GM19455 (cell line): ENCODE measurements around the gene LEPROT.
A peak's percentile ranks its signal among the peaks of the same experiment; 100 is the strongest.
"Not testable (repeated sequence)": the region's sequence is repeated elsewhere in the genome, so short reads cannot be mapped to it uniquely, and the experiment has no call there.

ENCODE experiments used
- ATAC-seq: cut with Tn5 transposase; IDR thresholded peaks from one replicate; pipeline ENCODE4 v1.9.1; 2021; ENCODE audit not compliant: unreplicated experiment

The LEPROT gene

GRCh38 chr1:65420590-65421350, at the start of gene LEPROT, which contains the start of gene LEPR:
Gene LEPROT (plus strand): TSS chr1:65420668. CDS start chr1:65420725, 57 bp downstream.
Gene LEPR (plus strand): TSS chr1:65420668. CDS start chr1:65565566, 144,898 bp downstream.
- ATAC-seq: peak; percentile 53

DNA sequence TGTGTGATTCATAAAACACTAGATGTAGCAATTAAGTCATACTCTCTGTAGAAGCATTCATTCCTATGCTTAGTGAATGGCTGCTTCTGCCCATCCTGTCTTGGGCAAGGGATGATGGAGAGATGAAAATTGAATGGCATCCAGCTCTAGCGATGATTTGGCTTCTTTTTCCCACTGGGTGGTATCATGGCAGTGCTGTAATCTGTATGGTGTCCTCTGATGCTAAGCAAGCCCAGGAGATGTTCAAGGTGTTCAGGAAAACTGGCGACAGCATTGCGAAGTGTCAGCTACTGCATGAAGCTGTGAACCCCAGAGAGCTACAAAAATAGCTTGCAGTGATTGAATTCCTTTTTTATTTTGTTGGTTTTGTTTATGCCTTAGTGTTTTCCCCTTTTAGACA, 48.9 kb upstream of the LEPROT start:
- ATAC-seq: no peak

- ATAC-seq: no peak
These were observed 47.9 kb upstream of the LEPROT start for GRCh38 chr1:65372557-65372956.

DNA sequence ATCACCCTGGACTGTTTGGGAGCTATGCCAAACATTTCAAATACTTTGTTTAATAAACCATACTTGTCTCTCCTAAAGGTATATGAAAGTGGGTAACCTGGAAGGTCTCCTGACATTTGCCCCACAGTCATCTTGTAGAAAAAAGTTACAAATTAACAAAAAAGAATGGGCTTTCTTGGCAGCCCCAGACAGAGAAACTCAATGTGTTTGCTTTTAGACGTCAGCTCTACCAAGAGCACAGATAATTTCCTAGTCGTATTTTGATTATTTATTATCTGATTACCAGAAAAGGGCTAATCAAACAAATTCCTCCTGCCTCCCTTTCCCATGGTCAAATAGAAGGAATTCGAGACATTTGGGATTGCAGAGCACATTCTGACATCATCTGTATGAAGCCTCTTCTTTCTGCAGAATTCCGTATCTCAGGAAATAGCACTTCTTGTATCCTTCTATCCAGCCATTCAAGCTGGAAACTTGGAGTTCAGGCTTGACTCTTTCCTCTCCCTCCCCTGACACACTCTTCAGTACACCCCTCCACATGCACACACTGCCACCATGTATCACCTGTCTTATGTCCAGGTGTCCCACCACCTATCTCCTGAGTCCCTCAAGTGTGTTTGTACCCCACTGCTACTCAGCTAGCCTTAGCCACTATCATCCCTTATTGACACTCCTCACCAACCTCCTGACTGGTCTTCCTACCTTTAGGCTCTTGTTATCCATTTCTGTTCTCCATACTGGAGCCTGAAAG, 42.8 kb upstream of the LEPROT start:
- ATAC-seq: no peak

- ATAC-seq: no peak
These were observed 42.1 kb upstream of the LEPROT start for GRCh38 chr1:65378247-65378946.

DNA sequence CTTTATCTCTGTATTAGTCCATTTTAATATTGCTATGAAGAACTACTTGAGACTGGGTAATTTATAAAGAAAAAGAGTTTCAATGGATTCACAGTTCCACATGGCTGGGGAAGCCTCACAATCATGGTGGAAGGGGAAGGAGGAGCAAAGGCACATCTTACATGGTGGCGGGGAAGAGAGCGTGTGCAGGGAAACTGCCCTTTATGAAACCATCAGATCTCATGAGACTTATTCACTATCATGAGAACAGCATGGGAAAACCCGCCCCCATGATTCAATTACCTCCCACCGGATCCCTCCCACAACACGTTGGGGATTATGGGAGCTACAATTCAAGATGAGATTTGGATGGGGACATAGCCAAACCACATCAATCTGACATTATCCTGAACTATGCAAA, 36.0 kb upstream of the LEPROT start:
- not testable (repeated sequence) for ATAC-seq

- no peak for ATAC-seq
These were observed 34.0 kb upstream of the LEPROT start for GRCh38 chr1:65386439-65386838.

DNA sequence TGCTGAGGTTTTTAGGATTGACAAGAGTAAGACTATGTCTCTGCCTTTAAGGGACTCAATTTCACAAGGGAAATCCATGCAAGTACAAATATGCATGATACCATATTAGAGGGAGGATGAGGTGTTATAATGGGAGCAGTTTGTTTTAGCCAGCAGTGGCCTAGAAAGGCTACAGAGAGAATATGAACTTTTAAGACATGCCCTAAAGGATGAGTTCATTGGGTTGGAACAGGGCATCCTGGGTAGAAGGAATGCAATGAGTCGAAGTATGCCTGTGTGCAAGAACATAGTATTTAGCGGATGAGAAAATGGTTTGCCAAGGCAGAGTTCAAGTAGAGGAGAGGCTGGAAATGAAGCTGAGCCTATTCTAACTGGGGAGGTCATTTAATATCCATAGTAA, 32.6 kb upstream of the LEPROT start:
- no peak for ATAC-seq

DNA sequence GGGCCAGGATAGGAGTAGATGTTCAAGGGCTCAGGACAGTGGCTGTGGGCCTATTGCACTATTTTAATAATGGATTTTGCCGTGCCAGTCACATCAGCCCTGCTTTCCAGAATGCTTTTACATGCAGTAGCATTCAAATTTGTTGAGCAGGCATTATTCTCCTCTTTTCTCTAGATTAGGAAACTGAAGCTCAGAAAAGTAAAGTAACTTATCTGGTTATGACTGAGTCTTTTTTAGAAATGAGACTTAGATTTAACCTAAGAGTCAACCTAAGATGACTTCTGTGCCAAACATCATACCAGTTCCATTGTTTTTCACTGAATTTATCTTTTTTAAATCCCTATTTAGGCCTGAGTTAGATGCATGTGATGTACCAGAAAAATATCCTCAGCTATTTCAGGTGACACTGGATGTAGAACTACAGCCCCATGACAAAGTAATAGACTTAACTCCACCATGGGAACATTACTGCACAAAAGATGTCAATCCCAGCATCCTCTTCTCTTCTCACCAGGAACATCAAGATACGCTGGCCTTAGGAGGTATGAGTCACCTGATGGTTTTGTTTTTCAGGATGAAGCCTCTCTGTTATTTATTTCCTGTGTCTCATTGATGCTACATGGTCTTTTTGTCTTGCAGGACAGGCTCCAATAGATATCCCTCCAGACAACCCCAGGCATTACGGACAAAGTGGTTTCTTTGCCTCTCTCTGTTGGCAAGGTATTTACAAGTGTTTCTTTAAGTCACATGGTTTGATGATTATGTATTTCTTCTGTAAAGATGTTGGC, 31.4 kb upstream of the LEPROT start:
- ATAC-seq: no peak

DNA sequence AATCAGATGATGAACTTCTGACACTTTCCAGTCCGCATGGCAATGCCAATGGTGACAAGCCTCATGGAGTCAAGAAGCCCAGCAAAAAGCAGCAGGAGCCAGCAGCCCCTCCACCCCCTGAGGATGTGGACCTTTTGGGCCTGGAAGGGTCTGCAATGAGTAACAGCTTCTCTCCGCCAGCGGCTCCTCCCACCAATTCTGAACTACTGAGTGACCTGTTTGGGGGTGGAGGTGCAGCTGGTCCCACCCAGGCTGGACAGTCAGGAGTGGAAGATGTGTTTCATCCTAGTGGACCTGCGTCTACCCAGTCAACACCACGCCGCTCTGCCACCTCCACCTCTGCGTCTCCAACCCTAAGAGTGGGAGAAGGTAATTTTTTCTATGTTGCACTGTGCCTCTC, 28.0 kb upstream of the LEPROT start:
- ATAC-seq: no peak

GRCh38 chr1:65393347-65393746, 27.1 kb upstream of the LEPROT start:
- peak; percentile 94 for ATAC-seq

DNA sequence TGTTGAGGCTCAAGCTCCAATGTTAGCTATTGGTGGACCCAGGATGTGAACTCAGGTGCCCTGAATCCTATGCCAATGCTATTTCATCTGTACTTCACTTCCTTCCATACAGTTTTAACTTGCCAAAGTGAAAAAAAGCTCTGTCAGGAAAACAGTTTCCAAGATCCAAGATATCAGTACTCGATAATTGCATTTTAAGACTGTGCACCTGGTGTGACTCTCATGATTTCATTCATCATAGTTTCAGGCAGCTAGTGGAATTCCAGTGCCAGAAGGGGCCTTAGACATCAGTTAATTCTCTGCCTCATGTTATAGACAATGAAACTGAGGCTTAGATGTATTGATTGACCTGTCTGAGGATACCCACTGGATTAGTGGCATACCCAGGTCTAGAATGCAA, 26.5 kb upstream of the LEPROT start:
- peak; percentile 9 for ATAC-seq

DNA sequence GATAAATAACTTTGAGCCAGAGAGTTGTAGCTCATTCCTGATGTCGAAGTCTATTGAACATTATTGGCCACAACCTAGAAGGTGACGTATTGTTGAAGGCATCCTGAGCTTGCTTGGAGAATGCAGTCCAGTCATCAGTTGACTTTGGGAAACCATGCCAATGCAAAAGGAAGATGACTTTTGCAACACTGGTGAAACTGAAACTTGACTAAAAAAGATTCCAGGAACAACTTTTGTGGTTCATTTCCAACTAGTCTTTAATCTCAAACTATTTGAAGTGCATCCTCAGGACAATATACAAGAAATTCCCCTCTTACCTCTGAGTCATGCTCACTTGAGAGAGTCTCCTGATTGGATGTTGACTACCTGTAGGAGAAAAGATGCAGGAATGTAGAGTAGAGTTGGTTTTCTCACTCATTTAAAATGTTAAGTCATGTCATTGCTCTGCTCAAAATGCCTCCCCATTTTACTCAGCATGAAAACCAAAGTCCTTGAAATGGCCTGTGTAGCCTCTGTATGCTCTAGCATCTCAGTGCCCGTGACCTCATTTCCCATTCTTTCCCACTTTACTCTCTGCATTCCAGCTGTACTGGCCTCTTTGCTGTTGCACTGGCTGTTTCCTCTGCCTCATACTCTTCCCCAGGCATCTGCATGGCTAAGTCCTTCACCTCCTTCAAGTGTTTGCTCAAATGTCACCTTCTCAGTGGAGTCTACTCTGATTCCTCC, 24.4 kb upstream of the LEPROT start:
- no peak for ATAC-seq

DNA sequence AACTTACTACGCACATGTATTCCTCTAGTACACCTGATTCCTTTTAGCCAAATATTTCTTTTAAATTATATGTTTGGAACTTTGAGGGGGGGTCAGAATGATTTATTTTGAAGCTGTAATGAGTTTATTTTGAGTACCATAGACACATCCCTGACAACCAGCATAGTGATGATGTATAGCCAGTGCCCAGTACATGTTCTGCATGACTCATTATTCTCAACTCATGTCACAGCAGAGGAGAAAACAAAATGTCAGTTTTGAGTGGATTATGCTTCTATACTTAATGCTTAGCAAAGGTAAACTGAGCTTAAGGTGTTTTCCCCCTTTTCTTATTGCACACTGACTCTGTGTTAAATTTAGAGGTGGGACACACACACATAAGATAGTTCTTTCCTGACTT, 22.4 kb upstream of the LEPROT start:
- ATAC-seq: no peak

- ATAC-seq: no peak
These were observed 21.5 kb upstream of the LEPROT start for GRCh38 chr1:65399003-65399402.

- ATAC-seq: no peak
These were observed 18.9 kb upstream of the LEPROT start for GRCh38 chr1:65401612-65402011.

DNA sequence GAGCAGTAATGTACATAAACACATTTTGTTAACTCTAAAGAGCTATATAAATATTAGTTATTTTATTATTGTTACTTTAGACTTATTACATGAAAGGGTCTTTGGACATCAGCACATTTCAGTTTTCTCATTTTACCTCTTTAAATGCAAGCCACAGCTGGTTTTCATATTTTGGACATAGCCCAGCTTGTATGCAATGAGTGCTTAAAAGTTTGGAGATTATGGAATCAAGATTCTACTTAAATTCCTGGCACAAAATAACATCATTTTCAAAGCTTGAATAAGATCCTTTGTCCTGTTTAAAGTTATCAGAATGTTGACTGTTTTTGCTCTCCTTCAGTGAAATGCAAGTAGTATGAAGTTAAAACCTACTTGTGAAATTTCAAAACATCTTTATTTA, 15.5 kb upstream of the LEPROT start:
- no peak for ATAC-seq

DNA sequence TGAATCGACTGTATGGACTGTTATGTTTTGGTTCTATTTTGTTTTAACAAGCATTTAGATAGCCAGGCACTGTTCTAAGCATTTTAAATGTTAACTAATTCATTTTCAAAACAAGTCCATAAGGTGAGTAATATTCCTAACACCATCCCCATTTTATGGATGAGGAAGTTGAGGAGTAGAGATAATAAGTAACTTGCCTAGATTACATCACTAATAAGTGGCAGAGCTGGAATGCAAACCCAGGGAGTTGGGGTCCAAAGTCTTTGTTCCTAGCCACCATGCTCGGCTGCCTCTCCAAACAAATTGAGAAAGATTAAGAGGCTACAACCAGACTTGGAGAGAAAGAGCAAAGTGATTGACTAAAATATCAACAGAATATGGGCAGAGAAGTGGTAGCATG, 12.6 kb upstream of the LEPROT start:
- ATAC-seq: no peak

DNA sequence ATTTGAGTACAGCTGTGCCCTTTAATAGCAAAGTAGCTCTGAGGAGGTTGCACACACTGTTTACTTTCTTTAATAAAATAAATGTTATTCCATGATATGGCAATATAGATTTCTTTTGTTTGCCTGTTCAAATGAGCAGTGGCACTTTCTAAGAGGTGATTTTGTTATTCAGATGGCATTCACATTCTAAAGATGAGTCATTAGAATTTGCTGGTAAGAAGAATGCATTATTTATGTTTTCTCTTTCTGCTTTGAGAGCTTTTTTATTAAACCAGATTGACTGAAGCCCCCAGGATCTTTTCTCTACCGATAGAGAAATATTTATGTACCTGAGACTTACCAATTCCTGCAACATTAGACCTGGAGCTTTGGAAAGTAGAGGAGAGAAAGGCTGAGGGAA, 11.2 kb upstream of the LEPROT start:
- no peak for ATAC-seq

DNA sequence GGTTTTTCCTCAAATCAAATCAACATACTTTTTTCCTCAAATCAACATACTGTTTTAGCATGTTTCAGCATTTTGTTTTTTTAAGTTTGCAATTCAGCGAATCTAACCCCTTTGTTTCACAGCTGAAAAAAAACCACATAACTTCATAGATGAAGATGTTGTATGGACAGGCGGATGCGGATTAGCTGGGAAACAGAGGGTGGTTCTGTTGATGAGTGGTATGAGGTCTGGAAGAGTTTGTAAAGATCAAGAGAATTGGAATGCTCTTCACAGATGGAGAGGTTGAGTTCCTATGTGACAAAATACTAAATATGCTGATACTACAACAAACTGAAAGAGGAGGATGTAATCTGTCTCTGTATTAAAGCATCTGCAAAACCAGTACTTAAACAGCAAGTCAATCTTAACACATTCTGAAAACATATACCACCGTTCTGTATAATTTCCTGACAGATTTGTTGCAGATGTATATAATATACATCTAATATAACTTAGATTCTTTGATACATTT, 10.6 kb upstream of the LEPROT start:
- ATAC-seq: no peak
